C1 segment of cervical spinal cord (tissue), 14 donors: ENCODE data around the gene STX8.

Experiments used
- DNase-seq, 14 donors: peaks; one replicate each; lab custom pipeline; 2025; lab: John Stamatoyannopoulos, UW

STX8 gene

GRCh38 chr17:9212376-9213302, 363.0 kb downstream of the STX8 start:
- DNase-seq = peak in 2 of 14 donors; percentile 60 to 95

GRCh38 chr17:9211133-9211765, 364.4 kb downstream of the STX8 start:
- DNase-seq = no peak

GRCh38 chr17:9209781-9210370, 365.7 kb downstream of the STX8 start:
- no peak for DNase-seq

GRCh38 chr17:9209347-9209746, 366.3 kb downstream of the STX8 start:
- DNase-seq = no peak

- no peak for DNase-seq
Observed at GRCh38 chr17:9208381-9209105, 367.1 kb downstream of the STX8 start.

- DNase-seq = no peak
Observed at GRCh38 chr17:9206741-9207332, 368.8 kb downstream of the STX8 start.

- DNase-seq = no peak
Observed at GRCh38 chr17:9206410-9206703, 369.3 kb downstream of the STX8 start.

GRCh38 chr17:9205520-9206409, 369.9 kb downstream of the STX8 start:
- DNase-seq = peak in 2 of 14 donors; percentile 11 to 44

GRCh38 chr17:9204637-9205329, 370.8 kb downstream of the STX8 start:
- DNase-seq = no peak

- DNase-seq = no peak
Observed at GRCh38 chr17:9203771-9204425, 371.7 kb downstream of the STX8 start.

- no peak for DNase-seq
Observed at GRCh38 chr17:9202532-9202931, 373.1 kb downstream of the STX8 start.

- no peak for DNase-seq
Observed at GRCh38 chr17:9200699-9201359, 374.8 kb downstream of the STX8 start.
